Bone marrow (tissue), 2 donors: ENCODE data around the gene COA5.
"Not testable (repeated sequence)": the region's sequence is repeated elsewhere in the genome, so short reads cannot be mapped to it uniquely, and the experiment has no call there.

Experiments used
- DNase-seq, 2 donors: peaks; one replicate each; lab custom pipeline; 2025; lab: John Stamatoyannopoulos, UW

Gene COA5

DNA sequence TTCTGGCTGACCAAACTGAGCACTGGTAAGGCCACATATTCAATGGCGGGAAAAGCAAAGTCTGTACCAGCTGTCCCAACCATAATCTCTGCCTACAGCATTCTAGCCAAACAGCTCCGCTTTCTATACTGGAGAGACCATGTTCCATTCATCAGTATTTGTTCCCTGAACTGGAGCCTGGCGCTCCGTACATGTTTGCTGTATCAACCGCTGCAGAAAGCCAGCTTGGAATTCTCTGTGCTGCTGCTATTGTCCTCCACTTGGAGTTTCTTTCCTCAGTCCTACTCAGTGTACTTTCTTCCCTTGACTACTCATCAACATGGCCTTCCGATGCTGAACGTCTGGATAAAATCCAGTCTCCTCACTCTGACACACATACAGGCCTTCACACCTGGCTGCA, 1.9 kb downstream of the COA5 start:
- no peak for DNase-seq

DNA sequence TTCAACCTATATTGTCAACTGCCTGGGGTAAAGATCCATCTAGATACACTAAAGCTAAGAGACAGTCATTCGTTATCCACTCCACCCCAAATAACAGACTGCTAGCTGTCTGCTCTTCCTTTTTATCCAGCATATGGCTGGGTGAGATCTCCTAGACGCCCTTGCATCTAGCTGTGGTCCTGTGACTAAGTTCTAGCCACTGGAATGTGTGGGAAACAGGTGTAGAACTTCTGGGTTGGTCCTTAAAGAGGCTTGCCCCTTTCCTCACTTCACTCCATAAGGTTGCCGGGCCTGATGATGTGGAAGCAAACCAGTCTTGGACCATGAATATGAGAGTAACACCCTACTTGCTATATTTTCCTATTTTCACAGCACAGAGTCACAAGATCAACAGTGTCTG, 3.2 kb downstream of the COA5 start:
- no peak for DNase-seq

GRCh38 chr2:98604547-98604946, 3.8 kb downstream of the COA5 start:
- no peak for DNase-seq

- DNase-seq: no peak
Observed at GRCh38 chr2:98601532-98602132, 6.7 kb downstream of the COA5 start.

DNA sequence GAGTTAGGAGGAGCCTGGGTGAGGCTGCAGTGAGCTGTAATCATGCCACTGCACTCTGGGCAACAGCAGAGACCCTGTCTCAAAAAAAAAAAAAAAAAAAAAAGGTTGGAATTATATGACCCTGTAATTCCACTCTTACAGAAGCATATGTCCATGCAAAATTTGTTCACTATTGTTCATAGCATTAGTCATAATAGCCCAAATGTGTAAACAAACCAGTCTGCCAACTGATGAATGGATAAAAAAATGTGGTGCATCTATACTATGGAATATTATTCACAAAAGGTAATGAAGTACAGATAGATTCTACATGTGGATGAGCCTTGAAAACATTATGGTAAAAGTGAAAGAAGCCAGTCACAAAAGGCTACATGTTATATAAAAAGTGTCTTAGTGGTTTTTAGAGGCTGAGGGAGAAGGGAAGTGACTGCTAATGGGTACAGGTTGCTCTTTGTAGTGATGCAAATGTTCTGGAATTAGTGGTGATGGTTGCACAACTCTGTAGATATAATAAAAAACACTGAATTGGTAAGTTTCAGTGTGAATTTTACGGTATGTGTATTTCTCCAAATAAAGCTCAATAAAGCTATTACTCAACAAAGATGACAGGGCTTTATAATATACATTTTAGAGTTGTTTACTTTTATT, 9.4 kb downstream of the COA5 start:
- DNase-seq: no peak

DNA sequence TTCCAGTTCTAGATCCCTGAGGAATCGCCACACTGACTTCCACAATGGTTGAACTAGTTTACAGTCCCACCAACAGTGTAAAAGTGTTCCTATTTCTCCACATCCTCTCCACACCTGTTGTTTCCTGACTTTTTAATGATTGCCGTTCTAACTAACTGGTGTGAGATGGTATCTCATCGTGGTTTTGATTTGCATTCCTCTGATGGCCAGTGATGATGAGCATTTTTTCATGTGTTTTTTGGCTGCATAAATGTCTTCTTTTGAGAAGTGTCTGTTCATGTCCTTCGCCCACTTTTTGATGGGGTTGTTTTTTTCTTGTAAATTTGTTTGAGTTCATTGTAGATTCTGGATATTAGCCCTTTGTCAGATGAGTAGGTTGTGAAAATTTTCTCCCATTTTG, 13.6 kb downstream of the COA5 start:
- not testable (repeated sequence) for DNase-seq

DNA sequence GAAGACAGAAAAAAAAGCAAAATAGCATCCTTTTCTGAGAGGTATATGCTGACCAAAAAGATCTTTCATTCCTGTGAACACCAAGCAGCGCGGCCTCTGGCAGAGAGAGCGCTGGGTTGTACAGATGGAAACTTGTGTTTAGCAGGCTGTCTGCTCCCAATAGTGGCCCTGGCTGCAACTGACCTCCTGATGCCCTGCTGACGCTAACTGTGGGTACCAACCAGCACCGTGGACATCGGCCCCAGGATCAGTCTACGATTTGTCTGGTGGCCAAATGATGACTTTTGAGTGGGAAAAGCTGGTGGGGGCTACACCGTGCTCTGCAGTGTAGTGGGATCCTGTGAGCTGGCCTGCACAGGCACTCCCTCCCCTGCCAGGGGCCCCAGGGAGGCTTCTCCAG, 15.7 kb downstream of the COA5 start:
- DNase-seq: no peak

DNA sequence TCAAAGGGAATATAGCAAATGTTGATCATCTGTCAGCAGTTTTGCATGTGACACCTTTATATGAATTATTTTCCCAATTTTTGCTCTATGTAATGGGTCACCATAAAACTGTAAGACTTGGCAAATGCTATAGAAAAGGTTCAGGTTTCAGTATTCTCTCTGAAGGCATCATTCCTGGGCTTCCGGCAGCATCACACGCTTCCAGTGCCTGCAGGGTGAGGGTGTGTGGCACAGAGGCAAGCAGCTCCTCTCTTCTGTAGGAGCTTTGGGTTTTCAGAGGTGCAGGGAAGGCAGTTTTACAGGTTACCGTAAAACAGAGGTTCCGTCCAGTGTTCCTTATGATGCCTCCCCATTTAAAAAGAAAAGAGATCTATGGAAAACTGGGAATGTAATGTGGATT, 18.8 kb downstream of the COA5 start:
- DNase-seq: no peak

DNA sequence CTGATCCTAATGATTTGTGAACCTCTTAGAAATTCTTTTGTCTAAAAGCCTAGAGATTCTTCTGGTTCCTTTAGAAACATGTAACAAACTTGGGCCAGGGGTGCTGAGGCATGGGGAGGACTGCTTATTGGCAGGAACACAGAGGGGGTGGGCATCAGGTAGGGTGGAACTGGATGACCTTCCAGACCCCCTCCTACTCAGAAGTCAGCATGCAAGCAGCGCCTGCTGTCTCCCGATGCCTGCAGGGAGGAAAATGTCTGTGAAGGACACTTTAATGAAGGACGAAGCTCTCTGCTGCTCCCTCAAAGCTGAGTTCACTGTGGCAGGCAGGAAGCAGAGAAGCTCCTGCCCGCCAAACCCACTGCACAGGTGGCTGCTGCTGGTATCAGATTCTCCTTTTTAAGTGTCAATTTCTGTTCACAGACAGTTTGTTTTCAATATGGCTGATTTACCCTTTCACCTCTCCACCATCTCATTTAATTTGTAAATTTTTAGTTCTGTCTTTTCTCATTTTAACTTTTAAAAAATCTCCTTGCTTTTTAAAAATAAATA, 19.4 kb downstream of the COA5 start:
- DNase-seq: no peak

DNA sequence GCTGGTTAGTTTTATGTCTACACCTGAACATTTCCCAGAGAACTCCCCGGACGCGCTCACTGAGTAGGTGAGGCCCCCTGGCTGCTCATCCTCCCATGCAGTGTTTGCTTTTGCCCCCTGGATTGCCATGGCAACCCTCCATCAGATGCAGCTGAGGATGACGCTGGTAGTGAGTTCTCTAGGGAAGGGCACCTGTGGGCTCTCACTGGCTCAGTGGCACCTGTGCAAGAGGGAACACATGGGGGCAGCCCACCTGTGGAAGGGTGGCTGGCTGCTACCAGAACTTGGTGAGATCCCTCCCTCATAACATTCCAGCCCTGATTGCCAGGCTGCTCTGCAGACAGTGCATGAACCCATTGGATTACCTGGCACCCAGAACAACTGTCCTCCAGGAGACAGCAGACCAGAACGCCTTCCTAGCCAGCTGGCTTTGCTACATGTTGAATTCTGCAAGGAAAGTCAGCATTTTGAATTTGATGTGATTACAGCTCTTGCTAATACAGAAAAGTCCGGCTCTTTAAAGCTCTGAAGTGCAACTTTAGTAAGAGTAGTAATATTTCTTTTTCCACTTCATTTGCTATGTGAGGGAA, 21.7 kb downstream of the COA5 start:
- no peak for DNase-seq

DNA sequence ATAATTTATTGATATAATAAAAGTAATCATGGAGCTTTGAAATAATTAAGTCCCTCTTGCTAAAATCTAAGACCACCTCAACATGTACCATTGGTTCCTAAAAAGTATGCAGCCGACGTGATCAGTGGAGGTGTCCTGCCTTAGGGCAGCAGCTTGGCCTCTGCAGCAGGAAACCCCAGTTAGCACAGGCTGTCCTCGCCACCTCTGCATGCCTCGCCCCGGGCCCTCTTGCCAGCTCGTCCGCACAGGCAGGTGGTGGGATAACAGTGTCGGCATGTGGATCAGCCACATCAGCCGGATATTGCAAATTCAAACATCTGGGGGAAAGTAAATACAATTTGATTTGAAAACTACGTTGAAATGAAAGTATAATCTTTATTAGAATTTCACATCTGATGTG, 22.9 kb downstream of the COA5 start:
- DNase-seq: no peak

- no peak for DNase-seq
Observed at GRCh38 chr2:98583816-98584618, 24.3 kb downstream of the COA5 start.

DNA sequence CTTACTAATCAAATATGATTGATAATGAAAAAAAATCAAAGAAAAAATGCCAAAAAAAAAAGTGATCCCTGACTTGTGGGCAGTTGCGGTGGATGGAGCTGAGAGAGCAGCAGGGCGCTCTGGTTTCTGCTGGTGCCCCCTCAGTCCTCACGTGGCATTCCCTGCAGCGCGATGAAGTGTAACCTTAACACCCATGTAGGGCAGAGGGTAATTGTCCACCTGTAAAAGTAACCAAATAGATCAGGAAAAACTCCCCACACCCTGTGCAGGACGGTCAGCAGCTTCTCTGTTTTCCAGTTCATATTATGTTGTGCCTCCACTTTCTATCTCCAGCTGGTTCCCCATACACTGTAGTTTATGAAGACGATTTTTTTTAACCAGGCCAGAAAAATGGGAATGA, 25.0 kb downstream of the COA5 start:
- DNase-seq: no peak

- no peak for DNase-seq
Observed at GRCh38 chr2:98582523-98582922, 25.8 kb downstream of the COA5 start.

GRCh38 chr2:98580656-98581284, 27.5 kb downstream of the COA5 start:
- no peak for DNase-seq

GRCh38 chr2:98579926-98580325, 28.4 kb downstream of the COA5 start:
- no peak for DNase-seq

- DNase-seq: no peak
Observed at GRCh38 chr2:98578231-98578630, 30.1 kb downstream of the COA5 start.

DNA sequence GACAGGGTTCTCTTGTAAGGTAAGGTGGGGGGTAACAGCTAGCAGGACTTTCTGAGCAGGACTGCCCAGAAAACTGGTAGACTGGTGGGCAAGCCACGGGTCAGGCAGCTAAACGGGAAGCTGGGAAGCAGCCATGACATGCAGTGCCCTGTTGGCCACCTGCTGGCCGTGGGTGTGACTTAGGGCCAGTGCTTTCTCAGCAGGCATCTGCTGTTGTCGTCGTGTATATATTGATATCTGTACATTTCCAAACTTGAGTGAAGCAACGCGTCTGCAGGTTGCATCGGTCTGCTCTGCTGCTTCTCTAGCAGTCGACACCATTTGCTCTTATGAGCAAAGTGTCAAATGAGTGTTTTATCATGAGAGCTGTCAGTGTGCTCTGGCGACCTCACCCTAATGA, 31.0 kb downstream of the COA5 start:
- no peak for DNase-seq

- no peak for DNase-seq
Observed at GRCh38 chr2:98576666-98577312, 31.5 kb downstream of the COA5 start.

- DNase-seq: no peak
Observed at GRCh38 chr2:98573426-98573825, 34.9 kb downstream of the COA5 start.

- no peak for DNase-seq
Observed at GRCh38 chr2:98572676-98573075, 35.6 kb downstream of the COA5 start.

- no peak for DNase-seq
Observed at GRCh38 chr2:98572211-98572610, 36.1 kb downstream of the COA5 start.
